Neural progenitor cell (in vitro differentiated cells): ENCODE measurements around the gene TREM1.

Experiments
- EZH2phosphoT487 ChIP-seq: fragments of 200-600 bp; sonication (generic); IDR thresholded peaks from 2 replicates; pipeline ENCODE4 v1.6.1; 2017; ENCODE audit warnings: antibody characterized with exemption
- TF ChIP-seq, protein P1 (sequence below): fragments of 200-600 bp; sonication (generic); IDR thresholded peaks from 2 replicates; pipeline ENCODE4 v1.5.1; 2017; ENCODE audit warnings: antibody characterized with exemption, mild to moderate bottlenecking

DNA sequence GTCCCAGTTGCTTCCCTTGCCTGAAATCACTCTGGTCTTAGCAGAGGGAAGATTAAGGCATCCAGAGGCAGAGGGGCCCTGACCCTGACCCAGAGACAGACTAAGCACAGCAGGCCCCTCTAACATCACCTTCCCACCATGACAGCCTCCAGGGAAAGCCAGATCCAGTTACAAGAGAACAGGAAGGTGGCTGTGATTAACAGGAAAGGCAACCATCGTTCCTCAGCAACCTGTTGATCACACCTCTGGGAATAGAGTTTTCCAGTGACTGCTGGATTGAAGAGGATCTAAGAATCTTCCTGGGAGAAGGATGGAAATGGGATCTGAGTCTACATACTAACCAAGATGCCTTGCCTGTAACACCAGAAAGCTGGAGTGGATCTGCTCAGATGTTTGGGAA is 5.2 kb upstream of the TREM1 start:
- no peak for TF ChIP-seq EZH2phosphoT487
- TF ChIP-seq, protein P1, sequence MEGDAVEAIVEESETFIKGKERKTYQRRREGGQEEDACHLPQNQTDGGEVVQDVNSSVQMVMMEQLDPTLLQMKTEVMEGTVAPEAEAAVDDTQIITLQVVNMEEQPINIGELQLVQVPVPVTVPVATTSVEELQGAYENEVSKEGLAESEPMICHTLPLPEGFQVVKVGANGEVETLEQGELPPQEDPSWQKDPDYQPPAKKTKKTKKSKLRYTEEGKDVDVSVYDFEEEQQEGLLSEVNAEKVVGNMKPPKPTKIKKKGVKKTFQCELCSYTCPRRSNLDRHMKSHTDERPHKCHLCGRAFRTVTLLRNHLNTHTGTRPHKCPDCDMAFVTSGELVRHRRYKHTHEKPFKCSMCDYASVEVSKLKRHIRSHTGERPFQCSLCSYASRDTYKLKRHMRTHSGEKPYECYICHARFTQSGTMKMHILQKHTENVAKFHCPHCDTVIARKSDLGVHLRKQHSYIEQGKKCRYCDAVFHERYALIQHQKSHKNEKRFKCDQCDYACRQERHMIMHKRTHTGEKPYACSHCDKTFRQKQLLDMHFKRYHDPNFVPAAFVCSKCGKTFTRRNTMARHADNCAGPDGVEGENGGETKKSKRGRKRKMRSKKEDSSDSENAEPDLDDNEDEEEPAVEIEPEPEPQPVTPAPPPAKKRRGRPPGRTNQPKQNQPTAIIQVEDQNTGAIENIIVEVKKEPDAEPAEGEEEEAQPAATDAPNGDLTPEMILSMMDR, result no peak
